ENCODE measurements around the gene ZNF614. TPM values are rescaled to one million over a fixed set of nuclear protein-coding genes. Genes with fewer than 3 reads are reported as not detected.
A peak's percentile ranks its signal among the peaks of the same experiment; 100 is the strongest.

ZNF614 gene
- total RNA-seq, 1 experiment from 2014 or later, result 4.1 TPM

DNA sequence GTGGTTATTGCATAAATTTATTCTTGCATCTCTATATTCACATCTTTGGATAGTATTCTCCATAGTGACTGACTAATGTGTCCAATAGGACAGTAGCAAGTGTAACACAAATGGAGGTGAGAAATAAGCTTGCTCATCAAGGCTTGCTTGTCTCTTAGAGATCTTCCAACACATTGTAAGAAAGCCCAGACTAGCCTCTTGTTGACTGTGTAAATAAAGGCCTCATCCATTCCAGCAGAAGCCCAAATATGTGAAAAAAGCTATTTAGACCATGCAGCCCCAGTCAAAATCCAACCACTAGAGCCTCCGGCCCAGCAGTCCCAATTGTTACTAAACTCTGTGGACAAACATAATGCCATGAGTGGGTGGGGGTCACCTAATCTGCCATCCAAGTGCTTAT lies 17.5 kb downstream of the ZNF614 start:
- ChIA-PET POLR2A (no interaction called here), CTCF (no interaction called here)
- in situ Hi-C loops (cut with HindIII; ENCODE audit: low pct_unique_long_range_greater_than_20kb, low sequenced_read_pairs), result no loop called here
- Histone ChIP-seq H3K4me3 (ENCODE audit: low read depth in 2 of 2, low read length in 2 of 2) (no peak overlapping the region), H3K36me3 (ENCODE audit: control insufficient read depth, insufficient read depth, low read length) (no peaks in the 10 kb centered on the region), H3K27ac (ENCODE audit: low read length) (no peak overlapping the region), H3K27me3 (ENCODE audit: control insufficient read depth, insufficient read depth, low read length) (no peaks in the 10 kb centered on the region), H3K9me3 (ENCODE audit: control insufficient read depth, insufficient read depth, low read depth, low read length) (peaks cover 10% of the 10 kb centered on the region; the same call in 1 of the 2 replicates), H3K4me1 (ENCODE audit: control insufficient read depth, insufficient read depth, low read length) (no peaks in the 10 kb centered on the region)
- ATAC-seq, result no peak
- no peak for DNase-seq (ENCODE audit: low read depth, low spot score)
- intact Hi-C loops (cut with micrococcal nuclease; ENCODE audit: unreplicated experiment), result no loop called here
- no TSS peak for BruUV-seq (replicated peaks)
- TF ChIP-seq POLR2AphosphoS5 (IDR thresholded peaks at IDR 0.05; ENCODE audit: low read depth, low read length) (no peak), SIN3A (IDR thresholded peaks at IDR 0.05; ENCODE audit: borderline replicate concordance, insufficient read depth, low read depth, low read length) (no peak), TCF7L2 (IDR thresholded peaks at IDR 0.05; ENCODE audit: low read depth, low read length) (no peak)
- TF ChIP-seq, protein P1, sequence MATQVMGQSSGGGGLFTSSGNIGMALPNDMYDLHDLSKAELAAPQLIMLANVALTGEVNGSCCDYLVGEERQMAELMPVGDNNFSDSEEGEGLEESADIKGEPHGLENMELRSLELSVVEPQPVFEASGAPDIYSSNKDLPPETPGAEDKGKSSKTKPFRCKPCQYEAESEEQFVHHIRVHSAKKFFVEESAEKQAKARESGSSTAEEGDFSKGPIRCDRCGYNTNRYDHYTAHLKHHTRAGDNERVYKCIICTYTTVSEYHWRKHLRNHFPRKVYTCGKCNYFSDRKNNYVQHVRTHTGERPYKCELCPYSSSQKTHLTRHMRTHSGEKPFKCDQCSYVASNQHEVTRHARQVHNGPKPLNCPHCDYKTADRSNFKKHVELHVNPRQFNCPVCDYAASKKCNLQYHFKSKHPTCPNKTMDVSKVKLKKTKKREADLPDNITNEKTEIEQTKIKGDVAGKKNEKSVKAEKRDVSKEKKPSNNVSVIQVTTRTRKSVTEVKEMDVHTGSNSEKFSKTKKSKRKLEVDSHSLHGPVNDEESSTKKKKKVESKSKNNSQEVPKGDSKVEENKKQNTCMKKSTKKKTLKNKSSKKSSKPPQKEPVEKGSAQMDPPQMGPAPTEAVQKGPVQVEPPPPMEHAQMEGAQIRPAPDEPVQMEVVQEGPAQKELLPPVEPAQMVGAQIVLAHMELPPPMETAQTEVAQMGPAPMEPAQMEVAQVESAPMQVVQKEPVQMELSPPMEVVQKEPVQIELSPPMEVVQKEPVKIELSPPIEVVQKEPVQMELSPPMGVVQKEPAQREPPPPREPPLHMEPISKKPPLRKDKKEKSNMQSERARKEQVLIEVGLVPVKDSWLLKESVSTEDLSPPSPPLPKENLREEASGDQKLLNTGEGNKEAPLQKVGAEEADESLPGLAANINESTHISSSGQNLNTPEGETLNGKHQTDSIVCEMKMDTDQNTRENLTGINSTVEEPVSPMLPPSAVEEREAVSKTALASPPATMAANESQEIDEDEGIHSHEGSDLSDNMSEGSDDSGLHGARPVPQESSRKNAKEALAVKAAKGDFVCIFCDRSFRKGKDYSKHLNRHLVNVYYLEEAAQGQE (IDR thresholded peaks at IDR 0.05; ENCODE audit: insufficient read depth in 1 of 2, low read depth in 2 of 2, low read length in 1 of 2), result no peak
- TF ChIP-seq, protein P2, sequence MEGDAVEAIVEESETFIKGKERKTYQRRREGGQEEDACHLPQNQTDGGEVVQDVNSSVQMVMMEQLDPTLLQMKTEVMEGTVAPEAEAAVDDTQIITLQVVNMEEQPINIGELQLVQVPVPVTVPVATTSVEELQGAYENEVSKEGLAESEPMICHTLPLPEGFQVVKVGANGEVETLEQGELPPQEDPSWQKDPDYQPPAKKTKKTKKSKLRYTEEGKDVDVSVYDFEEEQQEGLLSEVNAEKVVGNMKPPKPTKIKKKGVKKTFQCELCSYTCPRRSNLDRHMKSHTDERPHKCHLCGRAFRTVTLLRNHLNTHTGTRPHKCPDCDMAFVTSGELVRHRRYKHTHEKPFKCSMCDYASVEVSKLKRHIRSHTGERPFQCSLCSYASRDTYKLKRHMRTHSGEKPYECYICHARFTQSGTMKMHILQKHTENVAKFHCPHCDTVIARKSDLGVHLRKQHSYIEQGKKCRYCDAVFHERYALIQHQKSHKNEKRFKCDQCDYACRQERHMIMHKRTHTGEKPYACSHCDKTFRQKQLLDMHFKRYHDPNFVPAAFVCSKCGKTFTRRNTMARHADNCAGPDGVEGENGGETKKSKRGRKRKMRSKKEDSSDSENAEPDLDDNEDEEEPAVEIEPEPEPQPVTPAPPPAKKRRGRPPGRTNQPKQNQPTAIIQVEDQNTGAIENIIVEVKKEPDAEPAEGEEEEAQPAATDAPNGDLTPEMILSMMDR (IDR thresholded peaks at IDR 0.05), result no peak

DNA sequence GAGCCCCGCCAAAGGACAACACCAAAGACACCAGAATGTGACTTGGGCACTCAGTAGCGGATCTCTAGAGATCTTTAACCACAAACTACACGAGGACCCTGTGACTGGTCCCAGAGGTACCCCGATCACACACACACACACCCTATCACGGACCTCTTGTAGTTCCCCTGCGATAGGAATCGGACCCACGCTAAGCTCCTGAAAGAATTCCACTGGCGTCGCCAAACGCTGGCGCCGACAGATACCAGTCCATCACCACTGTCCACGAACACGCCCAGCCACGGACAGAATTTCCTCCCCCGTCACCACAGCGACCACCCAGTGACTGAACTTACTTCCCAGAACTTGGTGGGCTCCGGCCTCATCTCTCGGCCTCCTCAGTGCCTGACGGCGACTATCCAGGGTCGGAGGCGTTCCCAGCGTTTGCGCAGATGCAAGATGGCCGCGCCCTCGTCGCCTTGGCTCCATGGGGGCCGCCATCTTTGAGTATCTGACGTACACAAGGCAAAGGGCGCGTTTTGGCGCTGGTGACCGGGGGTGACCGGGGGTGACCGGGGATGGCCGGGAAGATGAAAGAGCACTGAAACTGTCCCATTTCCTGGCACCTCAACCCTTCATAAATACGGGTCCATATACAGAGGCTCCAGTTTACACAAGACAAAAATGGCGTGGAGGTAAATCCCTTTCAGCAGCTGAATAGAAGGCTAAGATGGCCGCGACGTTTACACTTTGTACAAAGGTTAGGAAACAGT lies 20.2 kb downstream of the ZNF614 start, which contains the start of gene ZNF615:
ZNF615 (minus strand) TSS at position 406 of the 752 bp plus-strand sequence. CDS start 4,500 bp downstream, outside the sequence.
- Histone ChIP-seq H3K4me1 (ENCODE audit: control insufficient read depth, insufficient read depth, low read length) (no peaks in the 10 kb centered on the region), H3K27ac (ENCODE audit: low read length) (peak within 1 kb of the TSS; percentile 80), H3K36me3 (ENCODE audit: control insufficient read depth, insufficient read depth, low read length) (no peaks in the 10 kb centered on the region), H3K4me3 (ENCODE audit: low read depth in 2 of 2, low read length in 2 of 2) (peak within 1 kb of the TSS; percentile 87 to 89), H3K27me3 (ENCODE audit: control insufficient read depth, insufficient read depth, low read length) (no peaks in the 10 kb centered on the region), H3K9me3 (ENCODE audit: control insufficient read depth, insufficient read depth, low read depth, low read length) (peaks cover 15% of the 10 kb centered on the region; the same call in 1 of the 2 replicates)
- in situ Hi-C loops (cut with HindIII; ENCODE audit: low pct_unique_long_range_greater_than_20kb, low sequenced_read_pairs), result no loop called here
- POLR2A ChIA-PET, result no interaction called here
- DNase-seq (ENCODE audit: low read depth, low spot score) (no peak), ATAC-seq (peak; percentile 100)
- BruUV-seq (replicated peaks), result no TSS peak
- intact Hi-C loops (cut with micrococcal nuclease; ENCODE audit: unreplicated experiment), result no loop called here
- TF ChIP-seq TCF7L2 (IDR thresholded peaks at IDR 0.05; ENCODE audit: low read depth, low read length) (peak; percentile 88), POLR2AphosphoS5 (IDR thresholded peaks at IDR 0.05; ENCODE audit: low read depth, low read length) (no peak), SIN3A (IDR thresholded peaks at IDR 0.05; ENCODE audit: borderline replicate concordance, insufficient read depth, low read depth, low read length) (no peak)
- TF ChIP-seq, protein P2 (IDR thresholded peaks at IDR 0.05), result no peak
- TF ChIP-seq, protein P1 (IDR thresholded peaks at IDR 0.05; ENCODE audit: insufficient read depth in 1 of 2, low read depth in 2 of 2, low read length in 1 of 2), result no peak
- CTCF ChIA-PET, result no interaction called here
